HL-60 (cell line): Measurements from ENCODE around the gene ZFAND5.
A peak's percentile ranks its signal among the peaks of the same experiment; 100 is the strongest.

ENCODE experiments used
- SPI1 ChIP-seq: IDR thresholded peaks from 2 replicates; pipeline ENCODE4 v1.6.1; 2012; ENCODE audit warnings: low read depth, mild to moderate bottlenecking, borderline replicate concordance
- TF ChIP-seq, protein P1 (sequence below): IDR thresholded peaks from one replicate; pipeline ENCODE4 v1.5.1; 2011; ENCODE audit warnings: low read length, control low read depth, inconsistent platforms; ENCODE audit not compliant: insufficient read depth

DNA sequence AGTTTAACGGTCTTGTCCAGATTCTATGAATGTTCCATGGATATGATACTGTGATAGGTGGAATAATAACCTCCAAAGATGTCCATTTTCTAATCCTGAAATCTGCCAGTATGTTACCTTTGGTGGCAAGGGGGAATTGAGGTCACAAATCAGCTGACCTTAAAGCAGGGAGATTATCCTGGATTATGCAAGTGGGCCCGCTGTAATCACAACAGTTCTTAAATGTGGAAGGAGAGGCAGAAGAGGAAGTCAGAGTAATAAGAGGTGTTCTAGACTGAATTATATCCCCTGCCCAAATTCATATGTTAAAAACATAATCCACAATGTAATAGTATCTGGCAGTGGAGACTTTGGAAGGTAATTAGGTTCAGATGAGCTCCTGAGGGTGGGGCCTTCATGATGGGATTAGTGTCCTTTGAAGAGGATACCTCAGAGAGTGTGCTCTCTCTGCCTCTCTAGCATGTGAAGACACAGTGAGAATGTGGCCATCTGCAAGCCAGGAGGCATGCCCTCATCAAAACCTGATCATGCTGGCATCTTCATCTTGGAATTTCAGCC lies 47.6 kb upstream of the ZFAND5 start:
- TF ChIP-seq, protein P1, sequence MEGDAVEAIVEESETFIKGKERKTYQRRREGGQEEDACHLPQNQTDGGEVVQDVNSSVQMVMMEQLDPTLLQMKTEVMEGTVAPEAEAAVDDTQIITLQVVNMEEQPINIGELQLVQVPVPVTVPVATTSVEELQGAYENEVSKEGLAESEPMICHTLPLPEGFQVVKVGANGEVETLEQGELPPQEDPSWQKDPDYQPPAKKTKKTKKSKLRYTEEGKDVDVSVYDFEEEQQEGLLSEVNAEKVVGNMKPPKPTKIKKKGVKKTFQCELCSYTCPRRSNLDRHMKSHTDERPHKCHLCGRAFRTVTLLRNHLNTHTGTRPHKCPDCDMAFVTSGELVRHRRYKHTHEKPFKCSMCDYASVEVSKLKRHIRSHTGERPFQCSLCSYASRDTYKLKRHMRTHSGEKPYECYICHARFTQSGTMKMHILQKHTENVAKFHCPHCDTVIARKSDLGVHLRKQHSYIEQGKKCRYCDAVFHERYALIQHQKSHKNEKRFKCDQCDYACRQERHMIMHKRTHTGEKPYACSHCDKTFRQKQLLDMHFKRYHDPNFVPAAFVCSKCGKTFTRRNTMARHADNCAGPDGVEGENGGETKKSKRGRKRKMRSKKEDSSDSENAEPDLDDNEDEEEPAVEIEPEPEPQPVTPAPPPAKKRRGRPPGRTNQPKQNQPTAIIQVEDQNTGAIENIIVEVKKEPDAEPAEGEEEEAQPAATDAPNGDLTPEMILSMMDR = no peak
- peak; percentile 83 for TF ChIP-seq SPI1
